SHP77 treated with DMSO at 0.1 percent for 48 hours (cell line): Measurements from ENCODE around the gene PTPRD.
"Not testable (repeated sequence)": the region's sequence is repeated elsewhere in the genome, so short reads cannot be mapped to it uniquely, and the experiment has no call there.

ENCODE experiments used
- DNase-seq: peaks from one replicate; lab custom pipeline; 2025; lab: John Stamatoyannopoulos, UW

Gene PTPRD

GRCh38 chr9:8719833-8720486 is 1892.8 kb downstream of the PTPRD start:
- DNase-seq = no peak

DNA sequence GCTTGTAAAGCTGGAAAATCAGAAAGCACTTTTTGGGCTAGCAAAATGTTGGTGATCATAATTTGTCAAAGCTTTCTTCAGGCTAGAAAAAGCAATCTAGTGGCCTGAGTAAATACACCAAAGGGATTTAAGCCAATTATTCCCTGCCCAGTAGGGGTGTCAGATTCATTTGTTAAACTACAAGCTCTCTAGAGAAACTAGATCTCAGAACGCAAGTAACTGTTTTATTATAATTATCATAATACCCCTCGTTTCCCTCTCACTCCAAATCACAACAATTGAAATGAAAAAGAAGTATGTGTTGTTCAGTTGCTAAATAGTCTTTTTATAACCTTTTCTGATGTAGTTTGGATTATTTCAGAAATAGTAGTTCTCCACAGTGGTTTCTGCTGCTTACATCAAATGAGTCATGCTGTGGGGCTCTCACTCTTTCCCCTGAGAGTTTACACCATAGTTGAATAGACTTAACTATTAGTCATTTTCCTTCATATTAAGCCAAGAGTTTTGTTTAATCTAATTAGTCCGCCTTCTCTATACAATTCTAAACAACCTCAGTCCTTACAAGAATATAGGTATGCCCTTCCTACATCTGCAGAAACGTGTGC is 1894.6 kb downstream of the PTPRD start:
- DNase-seq = no peak

DNA sequence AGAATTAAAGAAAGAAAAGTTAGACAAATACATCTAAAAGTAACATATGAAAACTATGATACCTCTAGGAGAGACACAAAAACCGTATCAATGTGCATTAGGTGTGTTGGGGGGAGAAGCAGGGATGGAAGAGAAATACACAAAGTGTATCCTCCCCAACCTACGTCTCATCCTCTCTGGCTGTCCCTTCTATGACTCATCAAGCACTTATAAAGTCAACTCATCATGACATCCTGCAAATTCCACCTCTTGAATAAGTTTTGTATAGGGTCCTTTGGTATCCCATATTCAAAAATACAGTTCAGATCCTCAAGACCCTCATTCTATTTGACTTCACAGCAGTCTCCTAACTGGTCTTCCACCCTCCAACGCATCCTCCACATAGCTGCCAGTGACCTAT is 1895.7 kb downstream of the PTPRD start:
- DNase-seq = no peak

DNA sequence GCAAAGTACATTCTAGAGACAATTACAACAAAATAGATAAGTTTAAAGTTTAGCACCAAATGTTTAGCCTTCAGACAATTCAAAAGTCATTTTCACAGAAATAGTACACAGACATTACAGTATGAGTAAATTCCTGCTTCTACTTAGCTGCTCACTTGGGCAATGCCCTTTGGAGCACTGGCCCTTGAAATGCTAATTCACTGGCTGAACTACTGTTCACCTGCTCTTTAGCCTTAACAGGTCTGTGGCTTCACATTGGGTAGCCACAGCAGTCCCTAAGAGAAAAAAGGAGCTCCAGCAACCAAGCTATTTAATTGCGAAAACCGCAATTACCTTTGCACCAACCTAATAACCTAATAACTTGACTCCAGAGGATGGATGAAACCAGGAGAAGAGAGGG is 1897.0 kb downstream of the PTPRD start:
- DNase-seq = no peak

DNA sequence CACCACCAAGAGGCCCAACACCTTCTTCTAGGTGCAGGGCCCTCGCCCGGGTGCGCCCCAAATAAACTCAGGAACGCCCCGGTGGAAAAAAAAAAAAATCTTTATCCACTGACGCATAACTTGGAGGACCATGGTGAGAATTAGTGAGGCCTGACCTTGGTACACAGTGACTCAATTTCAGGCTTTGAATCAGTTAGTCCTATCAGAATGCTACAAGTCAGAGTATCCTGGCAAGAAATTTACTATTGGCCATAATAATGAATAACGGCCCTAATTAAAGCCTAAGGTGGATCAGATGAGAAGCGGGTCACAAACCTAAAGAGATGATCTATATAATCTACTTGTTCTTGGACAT is 1899.0 kb downstream of the PTPRD start:
- no peak for DNase-seq

DNA sequence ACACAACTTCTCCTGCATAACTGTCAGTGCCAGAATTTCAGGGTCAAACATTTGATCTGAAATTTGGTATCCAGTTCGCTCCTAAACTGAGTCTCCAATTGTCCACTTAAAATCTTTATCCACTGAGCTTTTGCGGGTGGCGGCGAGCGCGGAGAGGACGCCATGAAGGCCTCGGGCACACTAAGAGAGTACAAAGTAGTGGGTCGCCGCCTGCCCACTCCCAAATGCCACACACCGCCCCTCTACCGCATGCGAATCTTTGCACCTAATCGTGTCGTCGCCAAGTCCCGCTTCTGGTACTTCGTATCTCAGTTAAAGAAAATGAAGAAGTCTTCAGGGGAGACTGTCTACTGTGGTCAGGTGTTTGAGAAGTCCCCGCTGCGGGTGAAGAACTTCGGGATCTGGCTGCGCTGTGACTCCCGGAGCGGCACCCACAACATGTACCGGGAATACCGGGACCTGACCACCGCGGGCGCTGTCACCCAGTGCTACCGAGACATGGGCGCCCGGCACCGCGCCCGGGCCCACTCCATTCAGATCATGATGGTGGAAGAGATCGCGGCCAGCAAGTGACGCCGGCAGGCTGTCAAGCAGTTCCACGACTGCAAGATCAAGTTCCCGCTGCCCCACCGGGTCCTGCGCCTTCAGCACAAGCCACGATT is 1899.5 kb downstream of the PTPRD start:
- no peak for DNase-seq

DNA sequence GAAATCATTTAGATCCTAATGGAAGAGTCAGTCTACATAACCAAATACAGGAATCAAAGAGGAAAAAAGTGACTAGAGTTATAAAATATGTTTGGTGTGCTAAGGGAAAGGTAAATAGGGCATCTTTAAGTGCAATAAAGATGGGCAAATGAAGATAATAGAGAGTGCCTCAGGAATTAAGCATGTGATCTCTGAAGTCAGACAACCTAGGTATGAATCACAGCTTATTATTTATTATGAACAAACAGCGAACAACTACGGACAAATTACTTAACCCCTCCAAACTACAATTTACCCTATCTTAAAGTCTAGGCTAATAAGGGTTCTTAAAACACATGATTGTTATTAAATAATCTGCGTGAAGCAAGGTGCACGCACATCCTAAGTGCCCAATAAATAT is 1903.1 kb downstream of the PTPRD start:
- no peak for DNase-seq

GRCh38 chr9:8708728-8709127 is 1904.1 kb downstream of the PTPRD start:
- no peak for DNase-seq

DNA sequence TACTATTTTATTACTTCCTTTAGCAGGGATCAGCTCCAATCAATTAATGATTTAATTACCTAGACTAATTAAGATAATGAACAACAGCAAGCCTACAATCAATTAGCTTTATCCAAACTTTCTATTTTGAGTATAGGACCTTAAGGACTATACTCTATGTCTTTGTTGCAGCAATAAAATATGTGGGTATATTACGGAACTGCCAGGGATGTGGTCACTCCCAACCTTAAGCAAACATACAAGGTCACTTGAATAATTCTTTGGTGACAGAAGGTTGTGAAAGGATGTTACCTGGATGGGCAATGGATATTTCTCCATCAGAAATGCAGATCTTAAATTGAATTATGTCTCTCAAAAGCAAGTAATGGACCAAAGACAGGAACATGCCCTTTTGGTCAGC is 1905.8 kb downstream of the PTPRD start:
- no peak for DNase-seq

DNA sequence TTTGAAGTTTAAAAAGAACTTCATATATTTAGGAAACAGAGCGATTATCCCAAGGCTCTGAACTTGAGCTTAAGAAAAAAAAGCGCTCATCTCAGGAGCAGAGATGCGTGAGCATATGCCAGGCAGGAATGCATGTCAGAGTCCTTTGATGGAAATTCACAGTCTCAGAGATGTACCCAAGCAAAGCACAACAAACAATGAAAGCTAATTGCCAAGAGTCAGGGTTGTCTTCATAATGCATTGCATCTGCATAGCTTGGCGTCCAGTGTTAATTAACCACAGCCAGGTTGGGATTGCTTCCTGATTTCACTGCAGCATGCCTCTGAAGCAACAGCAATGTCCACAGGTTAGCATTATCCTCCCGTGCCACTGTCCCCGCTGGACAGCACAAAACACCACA is 1906.3 kb downstream of the PTPRD start:
- no peak for DNase-seq

DNA sequence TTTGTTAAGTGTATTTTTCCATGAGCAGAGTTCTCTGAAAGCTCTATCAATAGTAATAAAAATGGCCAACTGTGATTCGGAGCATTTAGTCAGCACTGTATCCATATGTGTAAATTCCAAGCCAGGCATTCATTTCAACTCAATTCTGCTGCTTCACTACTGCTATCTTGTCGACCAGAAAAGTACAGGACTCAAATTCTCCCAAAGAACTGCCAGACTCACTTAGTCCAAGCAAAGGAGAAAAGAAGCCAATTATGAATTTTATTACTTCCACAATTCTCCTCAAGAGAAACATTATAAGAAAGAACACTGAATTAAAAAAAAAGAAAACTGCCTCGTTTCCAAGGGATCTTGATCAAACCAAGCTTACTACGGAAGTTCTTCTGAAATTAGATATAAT is 1906.9 kb downstream of the PTPRD start:
- no peak for DNase-seq

GRCh38 chr9:8703904-8704303 is 1908.9 kb downstream of the PTPRD start:
- no peak for DNase-seq

DNA sequence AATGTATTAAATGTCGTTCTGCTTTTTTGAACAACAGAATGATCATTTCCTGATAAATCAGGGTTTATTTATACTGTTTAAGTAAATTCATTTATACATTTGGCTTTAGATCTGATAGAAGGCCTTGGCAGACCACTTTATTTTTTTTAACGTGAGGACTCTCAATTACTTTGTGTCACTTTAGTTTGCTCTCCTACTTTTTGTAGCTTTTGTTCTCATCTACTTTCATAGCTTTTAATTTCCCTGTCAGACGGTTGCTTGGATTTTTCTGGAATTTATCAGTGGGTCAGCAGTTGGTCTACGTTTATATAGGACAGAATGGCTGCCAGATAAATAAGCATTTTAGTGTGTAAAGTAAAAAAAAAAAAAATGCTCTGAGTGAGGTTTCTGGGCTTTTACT is 1910.9 kb downstream of the PTPRD start:
- no peak for DNase-seq

- DNase-seq = not testable (repeated sequence)
Measured at GRCh38 chr9:8697565-8697964, 1915.2 kb downstream of the PTPRD start.

DNA sequence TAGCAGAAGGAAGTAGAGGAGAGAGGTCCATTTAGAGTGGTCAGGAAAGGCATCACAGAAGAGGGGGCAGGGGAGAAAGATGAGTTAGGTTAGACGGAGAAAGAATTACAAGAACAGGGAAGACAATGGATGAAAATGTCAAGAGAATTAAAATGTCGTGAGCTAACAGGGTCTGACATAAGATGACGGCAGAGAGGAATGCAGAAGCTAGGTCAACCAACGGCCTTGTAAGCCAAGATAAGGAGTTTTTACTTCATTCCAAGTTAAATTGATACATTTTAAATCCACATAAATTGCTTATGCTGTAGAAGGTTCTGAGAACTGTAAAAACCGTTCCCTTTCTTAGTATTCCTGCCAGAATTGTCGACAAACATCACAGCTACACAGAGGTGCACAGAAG is 1916.3 kb downstream of the PTPRD start:
- DNase-seq = no peak

- DNase-seq = no peak
Measured at GRCh38 chr9:8694983-8695588, 1917.7 kb downstream of the PTPRD start.

DNA sequence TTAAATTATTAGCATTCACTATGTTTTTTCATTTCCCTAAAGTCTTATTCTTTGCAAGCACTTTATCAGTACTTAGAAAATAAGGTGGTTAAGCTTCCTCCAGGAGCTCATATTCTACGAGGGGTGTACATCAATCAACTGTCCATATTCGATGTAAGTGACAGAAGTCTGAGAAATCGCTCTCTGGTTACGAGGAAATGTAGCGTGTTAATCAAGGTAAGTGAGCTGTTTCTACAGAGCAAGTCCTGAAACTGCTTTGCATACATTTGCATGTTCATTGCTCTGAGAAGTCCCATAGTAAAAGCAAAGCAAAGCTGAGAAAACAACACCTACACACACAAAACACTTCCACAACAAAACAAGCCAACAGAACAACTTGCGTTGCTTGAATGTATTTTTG is 1919.3 kb downstream of the PTPRD start:
- DNase-seq = no peak

DNA sequence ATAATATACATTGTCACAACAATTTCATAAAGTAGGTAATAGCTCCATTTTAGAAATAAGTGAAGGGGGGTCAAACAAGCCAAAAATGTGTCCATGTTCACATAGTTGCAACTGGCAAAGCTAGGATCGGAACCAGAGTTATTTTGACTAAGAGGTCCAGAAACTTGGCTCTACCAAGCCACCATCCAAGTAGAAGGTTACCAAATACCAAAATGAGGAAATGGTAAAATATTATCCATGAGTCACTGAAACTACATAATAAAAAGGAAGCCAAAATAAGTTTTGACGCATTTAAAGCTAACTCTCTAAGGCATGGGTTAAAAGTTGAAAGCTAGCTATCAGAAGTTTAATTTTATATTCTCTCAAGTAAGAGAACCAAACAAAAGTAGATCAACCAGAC is 1926.3 kb downstream of the PTPRD start:
- DNase-seq = no peak

- no peak for DNase-seq
Measured at GRCh38 chr9:8685825-8686224, 1927.0 kb downstream of the PTPRD start.

DNA sequence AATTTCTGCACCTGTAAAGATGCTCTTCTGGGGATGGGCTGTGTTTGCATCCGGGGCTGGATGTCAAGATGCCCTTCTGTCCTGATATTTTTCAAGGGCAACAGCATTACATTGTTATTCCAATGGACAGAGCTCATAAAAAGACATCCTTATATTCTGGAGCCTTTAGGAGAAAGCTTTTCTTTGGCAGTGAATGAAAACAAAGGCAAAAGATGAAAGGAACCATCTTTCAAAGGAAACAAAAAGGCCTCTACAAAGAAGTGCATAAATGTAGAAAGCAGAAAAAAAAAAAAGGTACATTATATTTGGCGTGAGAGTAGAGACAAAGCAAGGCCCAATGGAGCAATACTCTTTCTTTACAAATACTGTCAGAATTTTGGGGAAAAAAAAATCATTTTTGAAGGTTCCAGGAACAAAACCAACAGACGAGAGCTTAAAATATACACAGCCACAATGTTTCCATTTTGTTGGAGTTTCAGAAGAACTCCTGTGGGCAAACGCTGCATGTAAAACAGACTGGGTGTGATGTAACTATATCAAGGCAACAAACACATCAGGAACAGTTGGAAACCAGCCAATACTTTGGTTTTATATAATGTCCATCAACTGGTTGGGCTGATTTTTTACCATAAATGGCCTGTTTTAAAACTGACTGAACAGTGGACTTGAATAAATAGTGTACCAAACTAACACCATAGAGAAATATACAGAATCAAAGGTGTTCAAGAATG is 1927.7 kb downstream of the PTPRD start:
- no peak for DNase-seq

DNA sequence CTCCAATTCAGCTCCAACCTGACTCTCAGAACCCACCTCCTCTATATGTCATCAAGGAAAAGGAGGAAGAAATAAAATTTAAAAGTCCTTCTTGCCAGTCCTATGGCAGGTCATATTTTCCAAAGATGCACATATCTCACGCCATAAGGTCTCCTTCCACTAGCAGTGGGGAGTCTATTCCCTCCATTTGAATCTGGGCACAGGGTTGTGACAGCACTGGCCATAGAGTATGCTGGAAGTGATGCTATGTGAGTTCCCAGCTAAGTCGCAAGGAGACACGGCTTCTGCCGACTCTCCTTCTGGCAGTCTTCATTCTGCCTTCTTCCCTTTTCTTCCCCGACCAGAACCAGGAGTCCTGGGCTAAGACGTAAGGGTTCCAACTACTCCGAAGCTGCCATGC is 1929.3 kb downstream of the PTPRD start:
- no peak for DNase-seq

- no peak for DNase-seq
Measured at GRCh38 chr9:8680658-8681057, 1932.1 kb downstream of the PTPRD start.

DNA sequence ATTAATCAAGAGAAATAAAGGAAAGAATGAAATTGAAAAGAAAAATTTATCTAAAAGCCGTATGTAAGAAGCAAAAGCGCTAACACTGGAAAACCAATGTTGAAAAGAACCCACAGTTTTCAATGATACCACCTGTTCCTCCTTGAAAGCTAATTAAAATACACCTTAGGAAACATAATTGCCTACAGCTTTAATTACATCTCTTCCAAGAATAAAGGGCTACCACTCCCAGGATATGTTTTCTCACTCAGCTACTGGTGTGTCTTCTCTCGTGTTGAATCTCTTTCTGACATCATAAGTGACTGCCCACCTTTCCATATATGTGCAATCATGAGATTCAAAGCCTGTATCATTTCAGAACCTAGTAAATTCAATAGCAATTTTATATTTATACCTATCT is 1932.6 kb downstream of the PTPRD start:
- no peak for DNase-seq
